Endothelial cell of umbilical vein (primary cell): ENCODE results near the gene PRKD1. TPM values are rescaled to one million over a fixed set of nuclear protein-coding genes. Genes with fewer than 3 reads are reported as not detected.

ENCODE experiments used
- BruUV-seq: library from RNA; stranded (reverse); fragments of 400-500 nt; replicated peaks from 2 replicates; lab custom pipeline; 2021; lab: Mats Ljungman, UMichigan
- CTCF ChIA-PET: fragments of 300-600, 350-600 bp; sonication (Branson Sonifier 250); formaldehyde crosslinking; loops from one replicate; lab custom pipeline; 2021; ENCODE audit warnings: antibody characterized with exemption, inconsistent platforms; lab: Charles Lee
- POLR2A ChIA-PET: fragments of 300-600, 350-600 bp; sonication (Branson Sonifier 250); formaldehyde crosslinking; loops from one replicate; lab custom pipeline; 2021; ENCODE audit warnings: antibody characterized with exemption, inconsistent platforms; lab: Charles Lee
- DNase-seq: peaks from one replicate; pipeline ENCODE4 v3.0.0-alpha.2; 2011; ENCODE audit warnings: low read depth, low spot score
- FAIRE-seq: peaks from 2 replicates; lab custom pipeline; 2011; peaks lifted over from hg19 to GRCh38; lab: Jason Lieb, UNC
- H2AFZ ChIP-seq: 2 replicates; pipeline ENCODE4 v1.6.0; 2012; ENCODE audit warnings: low read depth, low read length, control low read depth, inconsistent platforms
- H3K27ac ChIP-seq: 2 replicates; pipeline ENCODE4 v1.5.1; 2011; ENCODE audit warnings: low read depth, mild to moderate bottlenecking, control low read depth, low read length, moderate library complexity; ENCODE audit not compliant: insufficient read depth
- H3K27me3 ChIP-seq, 2 experiments: 2 replicates each; pipeline versions ENCODE4 v1.6.0 to v1.6.1; 2011; ENCODE audit warnings: low read length in 2 of 2, mixed read lengths in 1 of 2; ENCODE audit not compliant: control insufficient read depth in 2 of 2, insufficient read depth in 2 of 2
- H3K36me3 ChIP-seq, 2 experiments: 2 replicates in 1 of 2; 3 replicates in 1 of 2; pipeline ENCODE4 v1.5.1; 2011; ENCODE audit warnings: low read length in 2 of 2, mild to moderate bottlenecking in 1 of 2, moderate library complexity in 1 of 2; ENCODE audit not compliant: control insufficient read depth in 2 of 2, insufficient read depth in 2 of 2; ENCODE audit errors: extremely low read depth in 1 of 2
- H3K4me1 ChIP-seq: 3 replicates; pipeline ENCODE4 v1.5.1; 2011; ENCODE audit warnings: mild to moderate bottlenecking, low read length; ENCODE audit not compliant: control insufficient read depth, insufficient read depth; ENCODE audit errors: extremely low read depth
- H3K4me2 ChIP-seq: 2 replicates; pipeline ENCODE4 v1.6.1; 2011; ENCODE audit warnings: low read length, control low read depth, mixed read lengths; ENCODE audit not compliant: insufficient read depth
- H3K4me3 ChIP-seq, 3 experiments: fragments of 200-600 bp in 1 of 3; sonication (generic), shearing (Covaris generic) in 1 of 3; replicated peaks in 1 of 3; 2 replicates each; pipeline ENCODE4 v1.5.1; 2011 to 2016; ENCODE audit warnings: control low read depth in 3 of 3, low read length in 3 of 3, mild to moderate bottlenecking in 2 of 3, inconsistent platforms in 1 of 3, low read depth in 1 of 3, moderate library complexity in 1 of 3; ENCODE audit not compliant: insufficient read depth in 1 of 3
- H3K79me2 ChIP-seq: 2 replicates; pipeline ENCODE4 v1.6.0; 2012; ENCODE audit warnings: low read length, inconsistent platforms; ENCODE audit not compliant: control insufficient read depth, insufficient read depth
- H3K9ac ChIP-seq: replicated peaks from 2 replicates; pipeline ENCODE3; 2011; ENCODE audit warnings: low read length, control low read depth; ENCODE audit not compliant: insufficient read depth; ENCODE audit errors: extremely low read depth
- H3K9me1 ChIP-seq: replicated peaks from 3 replicates; pipeline ENCODE4 v1.6.0; 2011; ENCODE audit warnings: mild to moderate bottlenecking, low read length; ENCODE audit not compliant: control insufficient read depth, insufficient read depth; ENCODE audit errors: extremely low read depth
- H3K9me3 ChIP-seq: replicated peaks from 2 replicates; pipeline ENCODE4 v1.5.1; 2012; ENCODE audit warnings: low read length, inconsistent platforms; ENCODE audit not compliant: control insufficient read depth, insufficient read depth
- H4K20me1 ChIP-seq: replicated peaks from 2 replicates; pipeline ENCODE3; 2011; ENCODE audit warnings: mild to moderate bottlenecking, low read length; ENCODE audit not compliant: control insufficient read depth, insufficient read depth; ENCODE audit errors: extremely low read depth
- CTCF ChIP-seq, 2 donors: IDR thresholded peaks; 1 replicate in 1 of 2; 2 replicates in 1 of 2; pipeline ENCODE4 v1.5.1; 2011; ENCODE audit warnings: low read length in 2 of 2, mild to moderate bottlenecking in 2 of 2, moderate library complexity in 2 of 2, control low read depth in 1 of 2, inconsistent platforms in 1 of 2, low read depth in 1 of 2; ENCODE audit not compliant: insufficient read depth in 1 of 2; ENCODE audit errors: extremely low read depth in 1 of 2
- EZH2 ChIP-seq: IDR thresholded peaks from 2 replicates; pipeline ENCODE4 v1.6.1; 2012; ENCODE audit warnings: borderline replicate concordance, low read depth, mild to moderate bottlenecking, moderate library complexity, low read length, inconsistent platforms; ENCODE audit not compliant: severe bottlenecking
- FOS ChIP-seq: IDR thresholded peaks from 2 replicates; pipeline ENCODE4 v1.6.1; 2011; ENCODE audit warnings: mild to moderate bottlenecking, low read length, moderate library complexity, borderline replicate concordance; ENCODE audit not compliant: insufficient read depth
- GATA2 ChIP-seq: IDR thresholded peaks from 2 replicates; pipeline ENCODE4 v1.7.0; 2011; ENCODE audit warnings: low read depth, mild to moderate bottlenecking, moderate library complexity, mixed read lengths, low read length; ENCODE audit not compliant: insufficient read length, insufficient read depth
- JUN ChIP-seq: IDR thresholded peaks from 2 replicates; pipeline ENCODE4 v1.6.1; 2011; ENCODE audit warnings: borderline replicate concordance, low read depth; ENCODE audit not compliant: insufficient read length, insufficient read depth
- MAX ChIP-seq: IDR thresholded peaks from 2 replicates; pipeline ENCODE4 v1.6.1; 2011; ENCODE audit not compliant: insufficient read depth, insufficient read length
- MYC ChIP-seq: IDR thresholded peaks from one replicate; pipeline ENCODE4 v1.6.1; 2011; ENCODE audit warnings: mild to moderate bottlenecking, low read depth, low read length
- POLR2A ChIP-seq: IDR thresholded peaks from 2 replicates; pipeline ENCODE4 v1.6.1; 2012; ENCODE audit warnings: low read depth, mild to moderate bottlenecking, control low read depth, low read length
- POLR2AphosphoS5 ChIP-seq: IDR thresholded peaks from 2 replicates; pipeline ENCODE4 v1.6.1; 2012; ENCODE audit warnings: low read depth, mild to moderate bottlenecking, control low read depth, low read length, moderate library complexity; ENCODE audit not compliant: insufficient read depth
- dilution Hi-C: fragments of 300-500 bp; cut with MboI; formaldehyde crosslinking; loops from one replicate; pipeline ENCODE4 v1.15.0; 2019; ENCODE audit warnings: low sequenced_read_pairs; ENCODE audit not compliant: extremely low pct_ligation_motif_present
- intact Hi-C: fragments of 100-400 bp; cut with micrococcal nuclease; formaldehyde crosslinking; loops from one replicate; pipeline ENCODE4 v1.10.0; 2022
- polyA plus RNA-seq, 4 experiments: library from polyadenylated mRNA; depleted of rRNA in 3 of 4; stranded (reverse) in 3 of 4; unstranded in 1 of 4; fragments of >200 nt; gene quantifications; 2 replicates each; pipeline versions ENCODE4 v1.2.1 to v1.2.3, GENCODE V29; 2011 to 2012; ENCODE audit warnings: missing spikeins in 1 of 4
- total RNA-seq: library from RNA; stranded (reverse); gene quantifications from 2 replicates; pipeline ENCODE4 v1.2.3, GENCODE V29; 2021

Gene PRKD1
- total and polyA plus RNA-seq, 2 donors (not counting 3 experiments of a cell fraction or from before 2014, with no cell fraction given) = 3.9 to 10.9 TPM

GRCh38 chr14:29773990-29774389 lies 153.7 kb downstream of the PRKD1 start:
- no peak overlapping the region for H3K9ac ChIP-seq
- no peaks in the 10 kb centered on the region for H3K9me3 ChIP-seq
- no peak overlapping the region for H3K4me3 ChIP-seq
- ChIA-PET POLR2A (no interaction called here), CTCF (no interaction called here)
- DNase-seq = no peak
- H3K27me3 ChIP-seq = no peaks in the 10 kb centered on the region
- H4K20me1 ChIP-seq = no peaks in the 10 kb centered on the region
- no TSS peak for BruUV-seq
- no peaks in the 10 kb centered on the region for H3K4me1 ChIP-seq
- dilution Hi-C loops = no loop called here
- H3K79me2 ChIP-seq = no peaks in the 10 kb centered on the region
- H3K9me1 ChIP-seq = no peaks in the 10 kb centered on the region
- FAIRE-seq = no peak
- no peaks in the 10 kb centered on the region for H3K36me3 ChIP-seq
- no peak overlapping the region for H3K4me2 ChIP-seq
- H2AFZ ChIP-seq = no peak overlapping the region
- no peak for TF ChIP-seq EZH2
- no peak for TF ChIP-seq CTCF (IDR thresholded peaks at IDR 0.05; ENCODE audit: extremely low read depth in 1 of 2, insufficient read depth in 1 of 2, low read depth in 1 of 2, low read length in 2 of 2)
- TF ChIP-seq GATA2 = no peak
- TF ChIP-seq POLR2A = no peak
- TF ChIP-seq MAX = no peak
- no peak for TF ChIP-seq MYC
- TF ChIP-seq FOS = no peak
- TF ChIP-seq JUN = no peak
- TF ChIP-seq POLR2AphosphoS5 = no peak
- no peak overlapping the region for H3K27ac ChIP-seq
- intact Hi-C loops = no loop called here
